Measurements from ENCODE around the gene PPP1R2C. TPM values are rescaled to one million over a fixed set of nuclear protein-coding genes. Genes with fewer than 3 reads are reported as not detected.

PPP1R2C gene
- total RNA-seq (ENCODE audit: unreplicated experiment) = not detected
- long read RNA-seq = 0 reads

- TF ChIP-seq CTCF (IDR thresholded peaks at IDR 0.05; ENCODE audit: partially characterized antibody, unreplicated experiment) = no peak
- DNase-seq = no peak
- Mint-ChIP-seq H3K4me1 (ENCODE audit: low read depth, unreplicated experiment) (no peaks in the 10 kb centered on the region), H3K27me3 (ENCODE audit: unreplicated experiment) (no peaks in the 10 kb centered on the region), H3K27ac (ENCODE audit: unreplicated experiment) (no peak within 1 kb of the TSS), H3K36me3 (ENCODE audit: unreplicated experiment) (peaks cover 10% of the 10 kb centered on the region), H3K9me3 (ENCODE audit: unreplicated experiment) (peaks cover 2% of the 10 kb centered on the region), H3K4me3 (ENCODE audit: unreplicated experiment) (no peak within 1 kb of the TSS)
Observed at GRCh38 chrX:42778096-42778495, at the start of gene PPP1R2C. Gene PPP1R2C (minus strand): TSS chrX:42778163. CDS start chrX:42778079, 84 bp downstream.

- Mint-ChIP-seq H3K27ac (ENCODE audit: unreplicated experiment) (no peak overlapping the region), H3K4me3 (ENCODE audit: unreplicated experiment) (no peak overlapping the region), H3K36me3 (ENCODE audit: unreplicated experiment) (no peaks in the 10 kb centered on the region), H3K9me3 (ENCODE audit: unreplicated experiment) (no peaks in the 10 kb centered on the region), H3K4me1 (ENCODE audit: low read depth, unreplicated experiment) (no peaks in the 10 kb centered on the region), H3K27me3 (ENCODE audit: unreplicated experiment) (no peaks in the 10 kb centered on the region)
- DNase-seq = no peak
- no peak for TF ChIP-seq CTCF (IDR thresholded peaks at IDR 0.05; ENCODE audit: partially characterized antibody, unreplicated experiment)
Observed at GRCh38 chrX:42825201-42825600, 47.2 kb upstream of the PPP1R2C start.

- H3K27me3 Mint-ChIP-seq (ENCODE audit: unreplicated experiment) = no peaks in the 10 kb centered on the region
- no peak overlapping the region for H3K27ac Mint-ChIP-seq (ENCODE audit: unreplicated experiment)
- no peak overlapping the region for H3K4me3 Mint-ChIP-seq (ENCODE audit: unreplicated experiment)
- TF ChIP-seq CTCF (IDR thresholded peaks at IDR 0.05; ENCODE audit: partially characterized antibody, unreplicated experiment) = no peak
- H3K9me3 Mint-ChIP-seq (ENCODE audit: unreplicated experiment) = no peaks in the 10 kb centered on the region
- no peaks in the 10 kb centered on the region for H3K36me3 Mint-ChIP-seq (ENCODE audit: unreplicated experiment)
- DNase-seq = no peak
- H3K4me1 Mint-ChIP-seq (ENCODE audit: low read depth, unreplicated experiment) = no peaks in the 10 kb centered on the region
Observed at GRCh38 chrX:42824541-42824940, 46.6 kb upstream of the PPP1R2C start.

- no peak for TF ChIP-seq CTCF (IDR thresholded peaks at IDR 0.05; ENCODE audit: partially characterized antibody, unreplicated experiment)
- no peak overlapping the region for H3K27ac Mint-ChIP-seq (ENCODE audit: unreplicated experiment)
Observed at GRCh38 chrX:42823443-42823842, 45.5 kb upstream of the PPP1R2C start.

GRCh38 chrX:42821803-42822443 lies 44.0 kb upstream of the PPP1R2C start:
- Mint-ChIP-seq H3K27ac (ENCODE audit: unreplicated experiment) (no peak overlapping the region), H3K4me3 (ENCODE audit: unreplicated experiment) (no peak overlapping the region), H3K27me3 (ENCODE audit: unreplicated experiment) (no peaks in the 10 kb centered on the region), H3K36me3 (ENCODE audit: unreplicated experiment) (no peaks in the 10 kb centered on the region), H3K4me1 (ENCODE audit: low read depth, unreplicated experiment) (no peaks in the 10 kb centered on the region), H3K9me3 (ENCODE audit: unreplicated experiment) (no peaks in the 10 kb centered on the region)
- TF ChIP-seq CTCF (IDR thresholded peaks at IDR 0.05; ENCODE audit: partially characterized antibody, unreplicated experiment) = no peak
- no peak for DNase-seq

More at GRCh38 chrX:42823443-42823842, 45.5 kb upstream of the PPP1R2C start:
- Mint-ChIP-seq H3K27me3 (ENCODE audit: unreplicated experiment) (no peaks in the 10 kb centered on the region), H3K4me3 (ENCODE audit: unreplicated experiment) (no peak overlapping the region), H3K4me1 (ENCODE audit: low read depth, unreplicated experiment) (no peaks in the 10 kb centered on the region), H3K36me3 (ENCODE audit: unreplicated experiment) (no peaks in the 10 kb centered on the region), H3K9me3 (ENCODE audit: unreplicated experiment) (no peaks in the 10 kb centered on the region)
- DNase-seq = no peak
